Osteocyte (in vitro differentiated cells): ENCODE results near the gene IMMP2L. TPM values are rescaled to one million over a fixed set of nuclear protein-coding genes. Genes with fewer than 3 reads are reported as not detected.

Source experiments
- DNase-seq: peaks from one replicate; pipeline ENCODE4 v3.0.0; 2021; ENCODE audit warnings: mixed read lengths; ENCODE audit not compliant: unreplicated experiment; ENCODE audit errors: extremely low spot score
- H3K27ac Mint-ChIP-seq: one replicate; pipeline ENCODE4 v1.8.0; 2021; ENCODE audit warnings: mild to moderate bottlenecking, mixed read lengths; ENCODE audit not compliant: unreplicated experiment
- H3K27me3 Mint-ChIP-seq: one replicate; pipeline ENCODE4 v1.8.0; 2021; ENCODE audit warnings: mixed read lengths; ENCODE audit not compliant: unreplicated experiment
- H3K36me3 Mint-ChIP-seq: one replicate; pipeline ENCODE4 v1.8.0; 2021; ENCODE audit warnings: mixed read lengths; ENCODE audit not compliant: unreplicated experiment
- H3K4me1 Mint-ChIP-seq: one replicate; pipeline ENCODE4 v1.8.0; 2021; ENCODE audit warnings: mixed read lengths; ENCODE audit not compliant: unreplicated experiment
- H3K4me3 Mint-ChIP-seq: one replicate; pipeline ENCODE4 v1.8.0; 2021; ENCODE audit warnings: mild to moderate bottlenecking, moderate library complexity, mixed read lengths; ENCODE audit not compliant: unreplicated experiment
- H3K9me3 Mint-ChIP-seq: one replicate; pipeline ENCODE4 v1.8.0; 2021; ENCODE audit warnings: mixed read lengths; ENCODE audit not compliant: unreplicated experiment
- total RNA-seq: library from RNA; stranded (reverse); gene quantifications from 2 replicates; pipeline ENCODE4 v1.2.1, GENCODE V29; 2021
- TF ChIP-seq, protein P1 (sequence below): fragments of 200-600 bp; sonication (generic); IDR thresholded peaks from 2 replicates; pipeline ENCODE4 v1.5.0; 2021; ENCODE audit warnings: antibody characterized with exemption, mild to moderate bottlenecking, moderate library complexity

Gene IMMP2L
- total RNA-seq, 1 donor from 2014 or later: 15.6 TPM

- Mint-ChIP-seq H3K9me3 (no peaks in the 10 kb centered on the region), H3K4me1 (no peaks in the 10 kb centered on the region), H3K4me3 (no peak overlapping the region), H3K36me3 (no peaks in the 10 kb centered on the region), H3K27me3 (no peaks in the 10 kb centered on the region), H3K27ac (no peak overlapping the region)
- DNase-seq: no peak
- TF ChIP-seq, protein P1, sequence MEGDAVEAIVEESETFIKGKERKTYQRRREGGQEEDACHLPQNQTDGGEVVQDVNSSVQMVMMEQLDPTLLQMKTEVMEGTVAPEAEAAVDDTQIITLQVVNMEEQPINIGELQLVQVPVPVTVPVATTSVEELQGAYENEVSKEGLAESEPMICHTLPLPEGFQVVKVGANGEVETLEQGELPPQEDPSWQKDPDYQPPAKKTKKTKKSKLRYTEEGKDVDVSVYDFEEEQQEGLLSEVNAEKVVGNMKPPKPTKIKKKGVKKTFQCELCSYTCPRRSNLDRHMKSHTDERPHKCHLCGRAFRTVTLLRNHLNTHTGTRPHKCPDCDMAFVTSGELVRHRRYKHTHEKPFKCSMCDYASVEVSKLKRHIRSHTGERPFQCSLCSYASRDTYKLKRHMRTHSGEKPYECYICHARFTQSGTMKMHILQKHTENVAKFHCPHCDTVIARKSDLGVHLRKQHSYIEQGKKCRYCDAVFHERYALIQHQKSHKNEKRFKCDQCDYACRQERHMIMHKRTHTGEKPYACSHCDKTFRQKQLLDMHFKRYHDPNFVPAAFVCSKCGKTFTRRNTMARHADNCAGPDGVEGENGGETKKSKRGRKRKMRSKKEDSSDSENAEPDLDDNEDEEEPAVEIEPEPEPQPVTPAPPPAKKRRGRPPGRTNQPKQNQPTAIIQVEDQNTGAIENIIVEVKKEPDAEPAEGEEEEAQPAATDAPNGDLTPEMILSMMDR: no peak
These were observed 912.0 kb downstream of the IMMP2L start for GRCh38 chr7:110650328-110650727.

DNA sequence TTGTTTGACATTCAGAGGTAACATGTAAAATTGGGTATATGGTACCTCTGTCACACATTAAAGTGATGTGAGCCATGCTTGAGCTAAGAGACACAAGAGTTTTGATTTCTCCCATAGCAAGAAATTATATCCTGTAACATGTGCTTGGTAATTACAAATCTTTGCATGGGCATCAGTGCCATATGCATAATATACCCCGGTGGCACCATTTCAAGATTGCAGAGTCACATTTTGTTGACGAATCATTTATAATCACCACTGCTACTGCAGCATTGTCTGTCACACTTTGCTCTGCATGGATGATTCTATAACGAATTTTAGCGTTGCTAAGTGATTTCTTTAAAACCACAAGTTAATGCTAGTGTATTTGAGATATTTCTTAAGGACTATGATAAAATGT is 915.0 kb downstream of the IMMP2L start:
- no peaks in the 10 kb centered on the region for H3K36me3 Mint-ChIP-seq
- H3K9me3 Mint-ChIP-seq: no peaks in the 10 kb centered on the region
- H3K4me1 Mint-ChIP-seq: no peaks in the 10 kb centered on the region
- H3K4me3 Mint-ChIP-seq: no peak overlapping the region
- TF ChIP-seq, protein P1: no peak
- H3K27ac Mint-ChIP-seq: no peak overlapping the region
- H3K27me3 Mint-ChIP-seq: peaks cover 3% of the 10 kb centered on the region
- no peak for DNase-seq

DNA sequence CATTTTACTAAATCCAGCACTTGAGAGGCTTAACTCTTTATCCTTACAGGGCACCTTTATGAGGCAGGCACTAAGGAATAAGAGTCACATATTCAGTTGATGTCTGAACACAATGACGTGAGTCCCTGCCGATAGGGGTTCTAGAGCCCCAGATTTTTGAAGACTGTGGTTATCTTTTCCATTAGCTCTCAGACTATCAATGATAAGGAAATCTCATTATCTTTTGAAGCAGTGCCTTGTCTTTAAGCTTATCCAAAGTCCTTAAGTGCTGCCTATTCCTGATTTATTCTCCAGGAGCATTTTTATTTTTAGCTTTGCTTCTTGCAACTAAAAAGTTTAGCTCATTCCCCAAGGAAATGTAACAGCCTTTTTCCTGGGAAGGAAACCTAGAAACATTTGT is 915.5 kb downstream of the IMMP2L start:
- H3K4me3 Mint-ChIP-seq: no peak overlapping the region
- DNase-seq: no peak
- no peaks in the 10 kb centered on the region for H3K36me3 Mint-ChIP-seq
- TF ChIP-seq, protein P1: no peak
- no peaks in the 10 kb centered on the region for H3K9me3 Mint-ChIP-seq
- H3K4me1 Mint-ChIP-seq: no peaks in the 10 kb centered on the region
- no peak overlapping the region for H3K27ac Mint-ChIP-seq
- H3K27me3 Mint-ChIP-seq: peaks cover 3% of the 10 kb centered on the region

DNA sequence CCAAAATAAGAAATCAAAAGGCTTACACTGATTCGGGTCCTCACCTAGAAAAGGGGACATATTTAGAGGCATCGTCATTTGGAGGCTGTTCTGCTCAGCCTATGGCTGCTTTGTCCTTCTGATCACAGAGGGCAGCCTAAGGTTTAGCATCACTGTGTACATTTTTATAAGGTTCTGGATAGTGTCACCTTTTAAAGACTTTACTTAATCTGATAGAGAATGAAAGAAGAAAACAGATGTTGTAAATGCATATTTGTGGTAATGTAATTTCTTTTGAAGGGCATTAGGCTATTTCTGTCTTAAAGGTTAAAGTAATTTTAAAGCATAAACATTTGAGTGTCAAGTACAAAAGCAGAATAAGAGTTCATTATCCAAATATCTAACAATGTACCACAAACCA is 916.7 kb downstream of the IMMP2L start:
- H3K27ac Mint-ChIP-seq: no peak overlapping the region
- H3K4me1 Mint-ChIP-seq: no peaks in the 10 kb centered on the region
- no peaks in the 10 kb centered on the region for H3K9me3 Mint-ChIP-seq
- H3K27me3 Mint-ChIP-seq: peaks cover 8% of the 10 kb centered on the region
- no peaks in the 10 kb centered on the region for H3K36me3 Mint-ChIP-seq
- TF ChIP-seq, protein P1: no peak
- no peak for DNase-seq
- H3K4me3 Mint-ChIP-seq: no peak overlapping the region

GRCh38 chr7:110645060-110645459 is 917.2 kb downstream of the IMMP2L start:
- TF ChIP-seq, protein P1: no peak
- Mint-ChIP-seq H3K36me3 (no peaks in the 10 kb centered on the region), H3K9me3 (no peaks in the 10 kb centered on the region), H3K27ac (no peak overlapping the region), H3K27me3 (peaks cover 9% of the 10 kb centered on the region), H3K4me3 (no peak overlapping the region), H3K4me1 (no peaks in the 10 kb centered on the region)
- DNase-seq: no peak
